H1 (cell line): Measurements from ENCODE around the gene PML. TPM values are rescaled to one million over a fixed set of nuclear protein-coding genes. Genes with fewer than 3 reads are reported as not detected.

Experiments used
- CTCF ChIA-PET: fragments of 300-600 bp; sonication (Branson Sonifier 250); formaldehyde crosslinking; loops from one replicate; lab custom pipeline; 2021; ENCODE audit not compliant: partially characterized antibody; lab: Charles Lee
- POLR2A ChIA-PET: fragments of 300-600 bp; sonication (Branson Sonifier 250); formaldehyde crosslinking; loops from one replicate; lab custom pipeline; 2021; ENCODE audit warnings: inconsistent platforms; ENCODE audit not compliant: partially characterized antibody; lab: Charles Lee
- DNase-seq, 2 experiments: peaks; one replicate each; pipeline versions ENCODE4 v3.0.0 to v3.0.0-alpha.2; 2010 to 2022; ENCODE audit warnings: low spot score in 2 of 2, low read depth in 1 of 2, mixed read lengths in 1 of 2
- FAIRE-seq: peaks from 2 replicates; lab custom pipeline; 2011; peaks lifted over from hg19 to GRCh38; lab: Jason Lieb, UNC
- H2AFZ ChIP-seq: 2 replicates; pipeline ENCODE4 v1.8.1; 2012; ENCODE audit warnings: low read length, inconsistent platforms
- H2AK5ac ChIP-seq: 2 replicates; pipeline ENCODE4 v1.6.1; 2013; ENCODE audit warnings: low read depth, low read length
- H2BK120ac ChIP-seq: replicated peaks from 2 replicates; pipeline ENCODE3; 2013; ENCODE audit warnings: low read depth, low read length, inconsistent platforms
- H2BK12ac ChIP-seq: 2 replicates; pipeline ENCODE4 v1.6.1; 2013; ENCODE audit warnings: low read depth, low read length
- H2BK15ac ChIP-seq: 2 replicates; pipeline ENCODE4 v1.6.1; 2013; ENCODE audit warnings: low read length
- H2BK20ac ChIP-seq: 2 replicates; pipeline ENCODE4 v1.6.1; 2013; ENCODE audit warnings: low read length
- H2BK5ac ChIP-seq: 2 replicates; pipeline ENCODE4 v1.6.1; 2013; ENCODE audit warnings: low read depth, low read length
- H3K14ac ChIP-seq: 2 replicates; pipeline ENCODE4 v1.6.1; 2013; ENCODE audit warnings: inconsistent platforms; ENCODE audit not compliant: insufficient read length
- H3K18ac ChIP-seq: 2 replicates; pipeline ENCODE4 v1.6.1; 2013; ENCODE audit warnings: low read length; ENCODE audit errors: extremely low read depth
- H3K23ac ChIP-seq: 2 replicates; pipeline ENCODE4 v1.6.1; 2013; ENCODE audit warnings: inconsistent platforms; ENCODE audit not compliant: insufficient read length
- H3K23me2 ChIP-seq: 2 replicates; pipeline ENCODE4 v1.6.1; 2013; ENCODE audit warnings: low read depth, low read length
- H3K27ac ChIP-seq: 2 replicates; pipeline ENCODE4 v1.6.1; 2011; ENCODE audit warnings: low read depth, low read length, inconsistent platforms
- H3K27me3 ChIP-seq, 4 experiments: replicated peaks in 1 of 4; 1 replicate in 1 of 4; 2 replicates in 3 of 4; pipeline versions ENCODE4 v1.6.1 to v1.8.1; 2011 to 2013; ENCODE audit warnings: low read length in 3 of 4, mild to moderate bottlenecking in 3 of 4, inconsistent platforms in 2 of 4, mixed read lengths in 2 of 4, moderate library complexity in 1 of 4; ENCODE audit not compliant: control insufficient read depth in 3 of 4, insufficient read depth in 3 of 4; ENCODE audit errors: extremely low read depth in 1 of 4
- H3K36me3 ChIP-seq, 4 experiments: 2 replicates each; pipeline versions ENCODE4 v1.6.1 to v1.8.1; 2011 to 2013; ENCODE audit warnings: mild to moderate bottlenecking in 4 of 4, low read length in 3 of 4, moderate library complexity in 2 of 4, control low read depth in 1 of 4, inconsistent platforms in 1 of 4; ENCODE audit not compliant: insufficient read depth in 4 of 4, control insufficient read depth in 2 of 4
- H3K4ac ChIP-seq: replicated peaks from 2 replicates; pipeline ENCODE3; 2013; ENCODE audit warnings: low read length, low read depth, mixed read lengths, inconsistent platforms; ENCODE audit not compliant: insufficient read length
- H3K4me1 ChIP-seq, 4 experiments: replicated peaks in 1 of 4; 1 replicate in 1 of 4; 2 replicates in 3 of 4; pipeline versions ENCODE4 v1.6.1 to v1.8.1; 2011 to 2013; ENCODE audit warnings: low read length in 3 of 4, inconsistent platforms in 2 of 4, mixed read lengths in 1 of 4; ENCODE audit not compliant: insufficient read depth in 4 of 4, control insufficient read depth in 3 of 4
- H3K4me2 ChIP-seq, 2 experiments: 2 replicates each; pipeline versions ENCODE4 v1.6.1 to v1.8.1; 2011 to 2013; ENCODE audit warnings: low read depth in 2 of 2, low read length in 2 of 2, control low read depth in 1 of 2, inconsistent platforms in 1 of 2, mild to moderate bottlenecking in 1 of 2; ENCODE audit not compliant: insufficient read depth in 1 of 2
- H3K4me3 ChIP-seq, 4 experiments: fragments of 200-600, 300-600 bp in 1 of 4; sonication (generic), shearing (Covaris generic), sonication (Bioruptor Twin) in 1 of 4; 2 replicates each; pipeline versions ENCODE4 v1.5.1 to v1.8.1; 2011 to 2016; ENCODE audit warnings: low read length in 4 of 4, low read depth in 3 of 4, control low read depth in 2 of 4, inconsistent platforms in 2 of 4, mild to moderate bottlenecking in 2 of 4, mixed read lengths in 1 of 4, moderate library complexity in 1 of 4; ENCODE audit not compliant: insufficient read depth in 2 of 4; ENCODE audit errors: extremely low read depth in 1 of 4
- H3K56ac ChIP-seq: replicated peaks from 2 replicates; pipeline ENCODE3; 2013; ENCODE audit warnings: low read depth, mild to moderate bottlenecking, mixed read lengths, low read length, inconsistent platforms; ENCODE audit not compliant: insufficient read length
- H3K79me1 ChIP-seq: 2 replicates; pipeline ENCODE4 v1.6.1; 2013; ENCODE audit warnings: low read depth, low read length, control low read depth
- H3K79me2 ChIP-seq, 2 experiments: 2 replicates each; pipeline versions ENCODE4 v1.6.1 to v1.8.1; 2012 to 2013; ENCODE audit warnings: low read length in 2 of 2, mild to moderate bottlenecking in 2 of 2, inconsistent platforms in 1 of 2; ENCODE audit not compliant: insufficient read depth in 2 of 2, control insufficient read depth in 1 of 2
- H3K9ac ChIP-seq, 4 experiments: replicated peaks in 1 of 4; 1 replicate in 1 of 4; 2 replicates in 3 of 4; pipeline versions ENCODE4 v1.6.1 to v1.8.1; 2011 to 2013; ENCODE audit warnings: low read depth in 3 of 4, low read length in 3 of 4, control low read depth in 2 of 4, mild to moderate bottlenecking in 2 of 4, moderate library complexity in 2 of 4, inconsistent platforms in 1 of 4; ENCODE audit errors: extremely low read depth in 1 of 4
- H3K9me3 ChIP-seq, 2 experiments: 2 replicates each; pipeline versions ENCODE4 v1.6.1 to v1.8.1; 2012 to 2013; ENCODE audit warnings: mild to moderate bottlenecking in 2 of 2, moderate library complexity in 2 of 2, control low read depth in 1 of 2, inconsistent platforms in 1 of 2, low read depth in 1 of 2, low read length in 1 of 2, mixed read lengths in 1 of 2; ENCODE audit not compliant: insufficient read depth in 2 of 2
- H4K20me1 ChIP-seq, 2 experiments: replicated peaks in 1 of 2; 2 replicates each; pipeline versions ENCODE3 to v1.8.1; 2011 to 2013; ENCODE audit warnings: inconsistent platforms in 2 of 2, low read length in 2 of 2, mild to moderate bottlenecking in 1 of 2; ENCODE audit not compliant: insufficient read depth in 2 of 2, control insufficient read depth in 1 of 2
- H4K5ac ChIP-seq: 2 replicates; pipeline ENCODE4 v1.6.1; 2013; ENCODE audit warnings: low read length, low read depth, mixed read lengths, inconsistent platforms; ENCODE audit not compliant: insufficient read length
- H4K8ac ChIP-seq: 2 replicates; pipeline ENCODE4 v1.8.0; 2013; ENCODE audit warnings: mild to moderate bottlenecking, moderate library complexity, low read length, inconsistent platforms; ENCODE audit not compliant: insufficient read depth; ENCODE audit errors: extremely low read depth
- H4K91ac ChIP-seq: replicated peaks from 2 replicates; pipeline ENCODE3; 2013; ENCODE audit warnings: low read length, mixed read lengths, inconsistent platforms; ENCODE audit not compliant: insufficient read length
- BACH1 ChIP-seq: IDR thresholded peaks from 2 replicates; pipeline ENCODE4 v1.6.1; 2012; ENCODE audit warnings: low read length, improper control_type of control experiment
- RBBP5 ChIP-seq: IDR thresholded peaks from 2 replicates; pipeline ENCODE4 v1.7.1; 2012; ENCODE audit warnings: low read depth, mild to moderate bottlenecking, inconsistent platforms, low read length, moderate library complexity, borderline replicate concordance
- RNF2 ChIP-seq: fragments of 200-900, 300-1000 bp; sonication (generic); IDR thresholded peaks from 2 replicates; pipeline ENCODE4 v1.7.1; 2016; ENCODE audit warnings: borderline replicate concordance, low read depth, mild to moderate bottlenecking, antibody characterized with exemption, low read length; ENCODE audit not compliant: poor library complexity, severe bottlenecking; ENCODE audit errors: missing control alignments
- SAP30 ChIP-seq: fragments of 300-600 bp; sonication (generic); IDR thresholded peaks from 2 replicates; pipeline ENCODE4 v1.7.1; 2012; ENCODE audit warnings: low read length, moderate library complexity, mild to moderate bottlenecking, inconsistent platforms; ENCODE audit not compliant: insufficient read depth, insufficient replicate concordance
- SP4 ChIP-seq: IDR thresholded peaks from 2 replicates; pipeline ENCODE4 v1.6.1; 2012; ENCODE audit warnings: low read length, inconsistent platforms
- WGBS, 2 experiments: shearing (Covaris generic) in 1 of 2; methylation state at CpG; one replicate each; pipeline versions ENCODE4 v1.1.6 to v1.1.7; 2013 to 2015; ENCODE audit warnings: low lambda C conversion rate in 2 of 2, mixed read lengths in 2 of 2, inconsistent platforms in 1 of 2, low coverage in 1 of 2, missing lambda C conversion rate in 1 of 2; ENCODE audit not compliant: insufficient replicate concordance in 2 of 2, insufficient coverage in 1 of 2, insufficient read length in 1 of 2; ENCODE audit errors: extremely low coverage in 1 of 2, missing lambda C conversion rate in 1 of 2; 5-methylcytosine and 5-hydroxymethylcytosine counted together
- polyA plus RNA-seq, 7 experiments: library from polyadenylated mRNA; depleted of rRNA in 3 of 7; stranded (reverse) in 5 of 7; unstranded in 2 of 7; fragments of >200 nt in 5 of 7; fragments of 200-250 nt in 2 of 7; gene quantifications; 1 replicate in 5 of 7; 2 replicates in 1 of 7; 4 replicates in 1 of 7; pipeline versions ENCODE4 v1.2.1 to v1.2.3, GENCODE V29; 2011 to 2013; ENCODE audit warnings: missing spikeins in 2 of 7, mixed read lengths in 2 of 7
- total RNA-seq: library from RNA; stranded (reverse); fragmentation: NEBNext Ultra II Directional; extraction: Animal tissue kit (Norgen Biotek cat#: 25700); gene quantifications from 2 replicates; pipeline ENCODE4 v1.2.1, GENCODE V29; 2021

PML gene
- total and polyA plus RNA-seq, 2 of the 8 experiments (the other 6 are each of a cell fraction or from before 2014, with no cell fraction given) = 14.9 to 30.3 TPM

GRCh38 chr15:73957276-73957675 is 37.2 kb upstream of the PML start:
- Histone ChIP-seq H3K4me2 (no peak overlapping the region), H2BK12ac (no peak overlapping the region), H4K8ac (no peak overlapping the region), H3K23ac (no peak overlapping the region), H3K36me3 (no peaks in the 10 kb centered on the region), H2BK5ac (no peak overlapping the region), H2AK5ac (no peak overlapping the region), H4K5ac (no peak overlapping the region), H2AFZ (no peak overlapping the region), H3K9ac (no peak overlapping the region), H2BK120ac (no peak overlapping the region), H3K27me3 (no peaks in the 10 kb centered on the region), H2BK20ac (no peak overlapping the region), H3K79me1 (no peaks in the 10 kb centered on the region), H3K9me3 (no peaks in the 10 kb centered on the region), H3K4ac (no peak overlapping the region), H3K56ac (no peak overlapping the region), H4K20me1 (no peaks in the 10 kb centered on the region), H3K27ac (no peak overlapping the region), H3K18ac (no peak overlapping the region), H3K14ac (no peak overlapping the region), H3K79me2 (no peaks in the 10 kb centered on the region), H3K23me2 (no peaks in the 10 kb centered on the region), H3K4me1 (peaks cover 0 to under 1% (median under 1%) of the 10 kb centered on the region in 4 experiments; a peak in 3 of 7 replicates), H3K4me3 (no peak overlapping the region), H4K91ac (no peak overlapping the region), H2BK15ac (no peak overlapping the region)
- DNase-seq (no peak), FAIRE-seq (no peak)
- CTCF ChIA-PET = interaction anchor here (1.1 to 1.3 kb wide), 2 partner anchors 18 to 35 kb away, joined by 3 read pairs; partner anchors contain the start of gene STOML1
- TF ChIP-seq RBBP5 = no peak
- TF ChIP-seq SAP30 = no peak
- no peak for TF ChIP-seq SP4
- TF ChIP-seq RNF2 = no peak
- TF ChIP-seq BACH1 = no peak
- WGBS, 2 experiments = 66% methylated on average over 8 of the region's 8 CpGs; no CpG with 5 or more reads in 1 of the 2 experiments
- POLR2A ChIA-PET = interaction anchor here (0.9 kb wide), 1 partner anchor 504 kb away, joined by 3 read pairs; the partner anchor contains the start of gene UBL7
